DOHH2 (cell line): Measurements from ENCODE around the gene ITGA2B.

Experiments
- H3F3A ChIP-seq: fragments of 200-600 bp; sonication (generic), shearing (Covaris generic); 2 replicates; pipeline ENCODE4 v1.6.0; 2016; ENCODE audit warnings: antibody characterized with exemption, mild to moderate bottlenecking; ENCODE audit not compliant: control insufficient read depth, insufficient read depth
- H3K27ac ChIP-seq: fragments of 200-600 bp; sonication (generic); 2 replicates; pipeline ENCODE4 v1.5.1; 2014; ENCODE audit warnings: low read depth, mild to moderate bottlenecking, low read length, moderate library complexity
- H3K27me3 ChIP-seq: fragments of 200-600 bp; sonication (generic); 2 replicates; pipeline ENCODE4 v1.6.1; 2014; ENCODE audit warnings: mild to moderate bottlenecking, low read length, mixed read lengths; ENCODE audit not compliant: control insufficient read depth
- H3K36me3 ChIP-seq: fragments of 200-600 bp; sonication (generic); 2 replicates; pipeline ENCODE4 v1.6.1; 2014; ENCODE audit warnings: mild to moderate bottlenecking, low read length, moderate library complexity, mixed read lengths; ENCODE audit not compliant: control insufficient read depth
- H3K4me1 ChIP-seq: fragments of 200-600 bp; sonication (generic); 2 replicates; pipeline ENCODE4 v1.6.1; 2014; ENCODE audit warnings: mild to moderate bottlenecking, low read length, mixed read lengths; ENCODE audit not compliant: control insufficient read depth
- H3K4me2 ChIP-seq: fragments of 200-600 bp; sonication (generic); 2 replicates; pipeline ENCODE4 v1.6.0; 2014; ENCODE audit warnings: mild to moderate bottlenecking, low read length, moderate library complexity
- H3K4me3 ChIP-seq: fragments of 200-600 bp; sonication (generic); 2 replicates; pipeline ENCODE4 v1.5.1; 2014; ENCODE audit warnings: mild to moderate bottlenecking, low read length, mixed read lengths
- H3K79me2 ChIP-seq: fragments of 200-600 bp; sonication (generic); 2 replicates; pipeline ENCODE4 v1.6.1; 2014; ENCODE audit warnings: mild to moderate bottlenecking, low read length, mixed read lengths; ENCODE audit not compliant: control insufficient read depth
- H3K9me2 ChIP-seq: fragments of 200-600 bp; sonication (generic); replicated peaks from 2 replicates; pipeline ENCODE4 v1.6.1; 2014; ENCODE audit warnings: mild to moderate bottlenecking, low read length, mixed read lengths; ENCODE audit not compliant: control insufficient read depth
- H3K9me3 ChIP-seq: fragments of 200-600 bp; sonication (generic); 2 replicates; pipeline ENCODE4 v1.6.1; 2014; ENCODE audit warnings: antibody characterized with exemption, low read length, mixed read lengths; ENCODE audit not compliant: control insufficient read depth, insufficient read depth
- H4K20me1 ChIP-seq: fragments of 200-600 bp; sonication (generic); 2 replicates; pipeline ENCODE4 v1.6.0; 2014; ENCODE audit warnings: low read depth, mild to moderate bottlenecking, antibody characterized with exemption, low read length, moderate library complexity; ENCODE audit not compliant: control insufficient read depth, insufficient read depth
- CTCF ChIP-seq: fragments of 200-600 bp; sonication (generic); IDR thresholded peaks from one replicate; pipeline ENCODE4 v1.5.1; 2014; ENCODE audit warnings: antibody characterized with exemption, mild to moderate bottlenecking, low read depth, low read length; ENCODE audit not compliant: poor library complexity, severe bottlenecking
- EZH2phosphoT487 ChIP-seq: fragments of 200-600 bp; sonication (generic); IDR thresholded peaks from 2 replicates; pipeline ENCODE4 v1.6.1; 2017; ENCODE audit warnings: borderline replicate concordance, mild to moderate bottlenecking, antibody characterized with exemption, low read length, moderate library complexity, mixed read lengths

Gene ITGA2B

GRCh38 chr17:44400226-44400847 is 10.9 kb upstream of the ITGA2B start:
- H3K27ac ChIP-seq: no peak overlapping the region
- peaks cover 58% of the 10 kb centered on the region for H3K36me3 ChIP-seq
- TF ChIP-seq CTCF (peak; percentile 65), EZH2phosphoT487 (no peak)
- no peak overlapping the region for H3K4me2 ChIP-seq
- no peaks in the 10 kb centered on the region for H3K79me2 ChIP-seq
- no peaks in the 10 kb centered on the region for H4K20me1 ChIP-seq
- no peaks in the 10 kb centered on the region for H3K27me3 ChIP-seq
- H3K4me3 ChIP-seq: no peak overlapping the region
- H3F3A ChIP-seq: no peaks in the 10 kb centered on the region
- H3K9me3 ChIP-seq: no peaks in the 10 kb centered on the region
- H3K4me1 ChIP-seq: peaks cover 13% of the 10 kb centered on the region
- no peaks in the 10 kb centered on the region for H3K9me2 ChIP-seq

GRCh38 chr17:44398692-44399691 is 9.5 kb upstream of the ITGA2B start:
- Histone ChIP-seq H3K9me3 (no peaks in the 10 kb centered on the region), H3K27ac (no peak overlapping the region), H3K27me3 (no peaks in the 10 kb centered on the region), H3K4me3 (no peak overlapping the region), H3K79me2 (no peaks in the 10 kb centered on the region), H3K9me2 (no peaks in the 10 kb centered on the region), H4K20me1 (no peaks in the 10 kb centered on the region), H3K4me1 (peaks cover 13% of the 10 kb centered on the region), H3K4me2 (no peak overlapping the region), H3F3A (no peaks in the 10 kb centered on the region), H3K36me3 (peaks cover 51% of the 10 kb centered on the region)
- TF ChIP-seq EZH2phosphoT487 (no peak), CTCF (no peak)

GRCh38 chr17:44397479-44398440 is 8.3 kb upstream of the ITGA2B start:
- Histone ChIP-seq H3K9me3 (no peaks in the 10 kb centered on the region), H3K36me3 (peaks cover 50% of the 10 kb centered on the region)
- TF ChIP-seq CTCF (no peak), EZH2phosphoT487 (no peak)

More at GRCh38 chr17:44397479-44398440, 8.3 kb upstream of the ITGA2B start:
- Histone ChIP-seq H3K4me3 (no peak overlapping the region), H3K9me2 (no peaks in the 10 kb centered on the region), H3F3A (no peaks in the 10 kb centered on the region), H3K27me3 (no peaks in the 10 kb centered on the region), H3K79me2 (no peaks in the 10 kb centered on the region), H3K4me1 (peaks cover 5% of the 10 kb centered on the region), H4K20me1 (no peaks in the 10 kb centered on the region), H3K4me2 (no peak overlapping the region), H3K27ac (no peak overlapping the region)
